GM06990 (cell line): Measurements from ENCODE around the gene ZNF746.

ENCODE experiments used
- DNase-seq: peaks from one replicate; pipeline ENCODE4 v3.0.0-alpha.2; 2011; ENCODE audit not compliant: insufficient read length; ENCODE audit errors: extremely low read depth
- H3K27me3 ChIP-seq: replicated peaks from 2 replicates; pipeline ENCODE4 v1.6.0; 2011; ENCODE audit warnings: low read length; ENCODE audit not compliant: control insufficient read depth, insufficient read depth
- H3K36me3 ChIP-seq: 2 replicates; pipeline ENCODE4 v1.5.1; 2011; ENCODE audit warnings: low read length; ENCODE audit not compliant: control insufficient read depth, insufficient read depth
- H3K4me3 ChIP-seq: replicated peaks from 2 replicates; pipeline ENCODE4 v1.5.1; 2011; ENCODE audit warnings: low read depth, mild to moderate bottlenecking, control low read depth, low read length
- TF ChIP-seq, protein P1 (sequence below): IDR thresholded peaks from 2 replicates; pipeline ENCODE4 v1.5.1; 2011; ENCODE audit warnings: low read length, control low read depth, mild to moderate bottlenecking, inconsistent platforms; ENCODE audit not compliant: insufficient read depth, poor library complexity, severe bottlenecking

ZNF746 gene

DNA sequence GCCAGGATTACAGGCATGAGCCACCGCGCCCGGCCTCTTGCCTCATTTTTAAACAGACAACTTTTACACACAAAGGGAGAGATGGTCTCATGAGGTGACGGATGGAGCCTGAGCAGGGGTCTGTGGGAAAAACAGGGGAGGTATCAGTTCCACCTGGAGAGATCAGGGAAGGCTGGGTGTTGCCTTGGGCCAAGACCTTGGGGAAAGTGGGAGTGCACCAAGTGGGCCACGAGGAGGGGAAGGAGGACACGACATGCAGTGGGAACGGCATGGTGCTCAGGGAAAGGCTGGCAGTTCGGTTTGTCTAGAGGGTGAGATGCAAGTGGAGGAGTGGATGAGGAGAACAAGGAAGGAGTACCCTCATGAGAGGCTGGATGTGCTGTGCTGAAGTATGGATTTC lies 27.8 kb downstream of the ZNF746 start:
- Histone ChIP-seq H3K4me3 (no peak overlapping the region), H3K27me3 (no peaks in the 10 kb centered on the region), H3K36me3 (peaks cover 10% of the 10 kb centered on the region)
- DNase-seq = no peak
- TF ChIP-seq, protein P1, sequence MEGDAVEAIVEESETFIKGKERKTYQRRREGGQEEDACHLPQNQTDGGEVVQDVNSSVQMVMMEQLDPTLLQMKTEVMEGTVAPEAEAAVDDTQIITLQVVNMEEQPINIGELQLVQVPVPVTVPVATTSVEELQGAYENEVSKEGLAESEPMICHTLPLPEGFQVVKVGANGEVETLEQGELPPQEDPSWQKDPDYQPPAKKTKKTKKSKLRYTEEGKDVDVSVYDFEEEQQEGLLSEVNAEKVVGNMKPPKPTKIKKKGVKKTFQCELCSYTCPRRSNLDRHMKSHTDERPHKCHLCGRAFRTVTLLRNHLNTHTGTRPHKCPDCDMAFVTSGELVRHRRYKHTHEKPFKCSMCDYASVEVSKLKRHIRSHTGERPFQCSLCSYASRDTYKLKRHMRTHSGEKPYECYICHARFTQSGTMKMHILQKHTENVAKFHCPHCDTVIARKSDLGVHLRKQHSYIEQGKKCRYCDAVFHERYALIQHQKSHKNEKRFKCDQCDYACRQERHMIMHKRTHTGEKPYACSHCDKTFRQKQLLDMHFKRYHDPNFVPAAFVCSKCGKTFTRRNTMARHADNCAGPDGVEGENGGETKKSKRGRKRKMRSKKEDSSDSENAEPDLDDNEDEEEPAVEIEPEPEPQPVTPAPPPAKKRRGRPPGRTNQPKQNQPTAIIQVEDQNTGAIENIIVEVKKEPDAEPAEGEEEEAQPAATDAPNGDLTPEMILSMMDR = no peak

DNA sequence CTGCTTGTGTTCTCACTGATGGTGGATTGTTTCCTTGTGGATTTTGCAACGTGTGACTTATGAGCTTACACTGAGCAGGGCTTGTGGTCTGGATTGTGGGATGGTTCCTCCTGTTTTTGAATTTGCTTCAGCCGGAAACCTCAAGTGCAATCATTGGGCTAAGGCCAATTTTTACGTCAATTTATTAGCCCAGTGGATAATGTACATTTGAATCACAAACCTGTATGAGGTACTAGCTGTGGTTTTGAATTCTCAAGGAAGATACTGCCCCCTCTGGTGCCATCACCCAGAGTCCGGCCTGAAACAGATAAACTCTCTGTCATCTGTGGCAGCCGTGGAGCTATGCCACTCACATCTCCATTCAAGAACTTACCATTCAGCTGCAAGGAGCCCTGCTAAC lies 29.4 kb downstream of the ZNF746 start:
- Histone ChIP-seq H3K27me3 (no peaks in the 10 kb centered on the region), H3K36me3 (peaks cover 5% of the 10 kb centered on the region), H3K4me3 (no peak overlapping the region)
- TF ChIP-seq, protein P1 = no peak
- DNase-seq = no peak

DNA sequence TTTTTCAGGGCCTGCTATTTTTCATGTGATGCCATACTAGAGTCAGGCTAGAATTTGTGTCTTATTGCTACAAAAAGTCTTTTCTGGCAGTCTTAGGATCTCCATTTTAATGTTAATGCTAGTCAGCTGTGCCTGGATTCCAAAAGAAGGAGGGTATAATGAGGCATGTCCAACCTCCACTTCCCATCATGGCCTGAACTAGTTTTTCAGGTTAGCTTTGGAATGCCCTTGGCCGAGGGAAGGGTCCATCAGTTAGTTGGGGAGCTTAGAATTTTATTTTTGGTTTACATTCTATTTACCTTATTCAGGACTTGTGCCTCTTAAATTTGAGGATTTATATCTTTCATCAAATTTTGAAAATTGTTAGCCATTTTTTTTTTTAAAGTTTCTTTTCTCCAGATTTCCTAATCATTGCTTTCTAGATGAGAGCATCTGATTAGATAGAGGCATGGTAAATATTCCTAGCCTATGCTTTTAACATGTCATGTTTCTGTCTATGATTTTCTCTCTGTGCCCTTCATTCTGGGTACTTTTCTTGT lies 30.2 kb downstream of the ZNF746 start:
- Histone ChIP-seq H3K36me3 (peaks cover 2% of the 10 kb centered on the region), H3K4me3 (no peak overlapping the region), H3K27me3 (no peaks in the 10 kb centered on the region)
- no peak for DNase-seq
- TF ChIP-seq, protein P1 = no peak

DNA sequence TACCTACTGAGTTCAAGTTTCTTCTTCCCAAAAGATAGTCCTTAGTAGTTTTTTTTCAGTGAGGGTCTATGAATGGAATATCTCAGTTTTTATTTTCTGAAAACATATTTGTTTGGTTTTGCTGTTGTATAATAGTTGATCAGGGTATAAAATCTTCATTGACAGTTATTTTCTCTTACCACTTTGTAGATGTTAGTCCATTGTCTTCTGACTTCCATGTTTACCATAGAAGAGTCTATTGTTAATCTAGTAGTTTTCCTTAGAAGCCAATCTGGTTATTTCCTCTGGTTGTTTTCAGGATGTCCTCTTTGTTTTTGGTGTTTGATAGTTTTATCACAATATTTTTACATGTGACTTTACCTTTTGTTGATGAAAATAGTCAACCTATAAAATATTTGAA lies 31.2 kb downstream of the ZNF746 start:
- Histone ChIP-seq H3K4me3 (no peak overlapping the region), H3K36me3 (no peaks in the 10 kb centered on the region), H3K27me3 (no peaks in the 10 kb centered on the region)
- DNase-seq = no peak
- TF ChIP-seq, protein P1 = no peak

DNA sequence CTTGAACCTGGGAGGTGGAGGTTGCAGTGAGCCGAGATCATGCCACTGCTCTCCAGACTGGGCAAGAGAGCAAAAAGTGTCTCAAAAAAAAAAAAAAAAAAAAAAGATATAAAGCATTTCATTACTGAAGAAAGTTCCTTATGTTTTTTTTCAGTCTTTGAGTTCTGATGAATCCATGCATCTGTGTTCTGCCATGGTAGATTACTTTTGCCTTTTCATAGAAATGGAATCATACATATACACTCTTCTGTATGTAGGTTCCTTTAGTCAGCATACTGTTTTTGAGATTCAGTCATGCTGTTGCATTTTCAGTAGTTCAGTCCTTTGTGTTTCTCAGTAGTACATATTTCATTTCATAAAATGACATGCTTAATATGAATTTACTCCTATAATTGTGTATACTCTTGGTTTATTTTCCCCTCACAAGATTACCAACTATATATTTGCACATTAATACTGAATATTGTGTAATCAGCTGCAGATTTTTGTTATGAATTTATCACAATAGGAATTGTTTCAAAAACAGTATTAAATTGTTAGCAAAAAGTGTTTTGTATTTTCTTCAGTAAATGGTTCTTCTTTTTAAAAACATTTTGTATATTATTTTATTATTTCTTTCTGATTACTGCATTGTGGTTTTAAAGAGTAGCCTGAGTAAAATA lies 34.0 kb downstream of the ZNF746 start:
- TF ChIP-seq, protein P1 = no peak
- no peak overlapping the region for H3K4me3 ChIP-seq
- no peak for DNase-seq
- no peaks in the 10 kb centered on the region for H3K36me3 ChIP-seq
- H3K27me3 ChIP-seq = no peaks in the 10 kb centered on the region
